ENCODE data around the gene TGM2. TPM values are rescaled to one million over a fixed set of nuclear protein-coding genes. Genes with fewer than 3 reads are reported as not detected.
A peak's percentile ranks its signal among the peaks of the same experiment; 100 is the strongest.

Gene TGM2
- total and polyA plus RNA-seq, 2 experiments from 2014 or later = 119 to 275 TPM

GRCh38 chr20:38202153-38202981 is 37.3 kb upstream of the TGM2 start:
- Histone ChIP-seq H3K4me3 (no peak overlapping the region), H3K4me1 (ENCODE audit: low read depth) (no peaks in the 10 kb centered on the region), H3K27ac (no peak overlapping the region), H3K9me3 (ENCODE audit: low read depth) (no peaks in the 10 kb centered on the region), H3K36me3 (no peaks in the 10 kb centered on the region), H3K27me3 (no peaks in the 10 kb centered on the region)
- DNase-seq (ENCODE audit: low read depth in 1 of 2, low spot score in 1 of 2) = no peak
- no peak for TF ChIP-seq CTCF (IDR thresholded peaks at IDR 0.05; ENCODE audit: low read depth, low read length)

GRCh38 chr20:38201356-38201755 is 36.3 kb upstream of the TGM2 start:
- no peak for TF ChIP-seq CTCF (IDR thresholded peaks at IDR 0.05; ENCODE audit: low read depth, low read length)
- no peak overlapping the region for H3K27ac ChIP-seq
- H3K36me3 ChIP-seq = no peaks in the 10 kb centered on the region
- H3K4me1 ChIP-seq (ENCODE audit: low read depth) = no peaks in the 10 kb centered on the region
- no peak overlapping the region for H3K4me3 ChIP-seq
- DNase-seq (ENCODE audit: low read depth in 1 of 2, low spot score in 1 of 2) = peak in 1 of 2 donors; percentile 69
- H3K9me3 ChIP-seq (ENCODE audit: low read depth) = no peaks in the 10 kb centered on the region
- no peaks in the 10 kb centered on the region for H3K27me3 ChIP-seq

- Histone ChIP-seq H3K9me3 (ENCODE audit: low read depth) (no peaks in the 10 kb centered on the region), H3K27ac (no peak overlapping the region), H3K4me3 (no peak overlapping the region), H3K27me3 (no peaks in the 10 kb centered on the region), H3K4me1 (ENCODE audit: low read depth) (no peaks in the 10 kb centered on the region), H3K36me3 (no peaks in the 10 kb centered on the region)
- no peak for TF ChIP-seq CTCF (IDR thresholded peaks at IDR 0.05; ENCODE audit: low read depth, low read length)
- DNase-seq (ENCODE audit: low read depth in 1 of 2, low spot score in 1 of 2) = no peak
These were observed 35.6 kb upstream of the TGM2 start for GRCh38 chr20:38200646-38201045.

GRCh38 chr20:38199501-38200390 is 34.7 kb upstream of the TGM2 start:
- Histone ChIP-seq H3K4me1 (ENCODE audit: low read depth) (no peaks in the 10 kb centered on the region), H3K27me3 (no peaks in the 10 kb centered on the region), H3K9me3 (ENCODE audit: low read depth) (no peaks in the 10 kb centered on the region), H3K36me3 (no peaks in the 10 kb centered on the region), H3K27ac (no peak overlapping the region), H3K4me3 (no peak overlapping the region)
- no peak for TF ChIP-seq CTCF (IDR thresholded peaks at IDR 0.05; ENCODE audit: low read depth, low read length)
- peak in 1 of 2 donors; percentile 41 for DNase-seq (ENCODE audit: low read depth in 1 of 2, low spot score in 1 of 2)

GRCh38 chr20:38198238-38198861 is 33.3 kb upstream of the TGM2 start:
- DNase-seq (ENCODE audit: low read depth in 1 of 2, low spot score in 1 of 2) = no peak

More at GRCh38 chr20:38198238-38198861, 33.3 kb upstream of the TGM2 start:
- Histone ChIP-seq H3K4me1 (ENCODE audit: low read depth) (no peaks in the 10 kb centered on the region), H3K4me3 (no peak overlapping the region), H3K27ac (no peak overlapping the region), H3K9me3 (ENCODE audit: low read depth) (no peaks in the 10 kb centered on the region), H3K27me3 (no peaks in the 10 kb centered on the region), H3K36me3 (no peaks in the 10 kb centered on the region)
- no peak for TF ChIP-seq CTCF (IDR thresholded peaks at IDR 0.05; ENCODE audit: low read depth, low read length)

All from cardiac muscle cell (in vitro differentiated cells and primary cell).